22Rv1 (cell line): ENCODE data around the gene PER3.

Experiments
- CTCF ChIP-seq: fragments of 450-650 bp; IDR thresholded peaks from 2 replicates; pipeline ENCODE4 v1.5.1; 2017; ENCODE audit warnings: mild to moderate bottlenecking
- ZFX ChIP-seq: fragments of 450-650 bp; IDR thresholded peaks from 2 replicates; pipeline ENCODE4 v1.6.1; 2017; ENCODE audit warnings: antibody characterized with exemption, borderline replicate concordance

DNA sequence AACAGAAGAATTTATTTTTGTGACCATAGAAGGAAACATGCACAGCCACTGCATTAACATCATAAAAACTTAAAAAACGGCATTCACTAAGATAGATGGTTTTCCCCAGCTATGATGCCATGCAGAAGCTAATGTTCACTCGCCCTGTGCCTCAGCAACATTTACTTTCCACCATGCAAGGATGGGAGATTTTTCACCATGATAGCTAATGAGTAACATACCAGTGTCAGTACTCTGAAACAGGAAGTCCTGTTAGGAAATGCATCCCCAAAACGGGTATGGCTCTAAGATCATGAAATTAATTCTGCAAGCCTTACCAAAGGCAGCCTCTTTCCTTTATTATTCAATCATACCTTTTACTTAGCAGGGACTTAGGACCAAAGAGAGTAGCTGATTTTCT, 30.4 kb upstream of the PER3 start:
- TF ChIP-seq CTCF (no peak), ZFX (no peak)
